ENCODE results near the gene MAML2.

GRCh38 chr11:96390488-96390792, 47.4 kb upstream of the MAML2 start:
- TF ChIP-seq CTCF (IDR thresholded peaks at IDR 0.05) (no peak), POLR2A (IDR thresholded peaks at IDR 0.05) (no peak)
